IMR-90 (cell line): ENCODE data around the gene PADI2.

Experiments used
- CEBPB ChIP-seq: IDR thresholded peaks from 2 replicates; pipeline ENCODE4 v1.6.1; 2012; ENCODE audit warnings: low read depth, low read length, improper control_type of control experiment
- CTCF ChIP-seq: conservative IDR thresholded peaks from 2 replicates; pipeline ENCODE4 v1.5.1; 2012; ENCODE audit warnings: mild to moderate bottlenecking, low read depth, low read length, improper control_type of control experiment
- ELK1 ChIP-seq: fragments of 150-350 bp; IDR thresholded peaks from 2 replicates; pipeline ENCODE4 v1.6.1; 2016; ENCODE audit warnings: low read depth, mild to moderate bottlenecking, low read length, moderate library complexity, borderline replicate concordance
- FOS ChIP-seq: fragments of 150-350 bp; IDR thresholded peaks from 2 replicates; pipeline ENCODE4 v1.6.1; 2016; ENCODE audit warnings: low read depth, low read length
- MAFK ChIP-seq: IDR thresholded peaks from 2 replicates; pipeline ENCODE4 v1.6.1; 2012; ENCODE audit warnings: low read depth, low read length, improper control_type of control experiment
- MAZ ChIP-seq: IDR thresholded peaks from 2 replicates; pipeline ENCODE4 v1.6.1; 2012; ENCODE audit warnings: low read depth, mild to moderate bottlenecking, low read length, improper control_type of control experiment, moderate library complexity, borderline replicate concordance
- NFE2L2 ChIP-seq: fragments of 150-350 bp; IDR thresholded peaks from 2 replicates; pipeline ENCODE4 v1.6.1; 2016; ENCODE audit warnings: low read depth, mild to moderate bottlenecking, low read length
- POLR2A ChIP-seq: IDR thresholded peaks from 2 replicates; pipeline ENCODE4 v1.6.1; 2012; ENCODE audit warnings: mild to moderate bottlenecking, low read depth, low read length
- RAD21 ChIP-seq: IDR thresholded peaks from 2 replicates; pipeline ENCODE4 v1.6.1; 2012; ENCODE audit warnings: low read length, improper control_type of control experiment
- RFX5 ChIP-seq: IDR thresholded peaks from 2 replicates; pipeline ENCODE4 v1.8.0; 2012; ENCODE audit warnings: low read depth, mild to moderate bottlenecking, low read length, moderate library complexity
- SMC3 ChIP-seq: fragments of 150-350 bp; IDR thresholded peaks from 2 replicates; pipeline ENCODE4 v1.6.1; 2016; ENCODE audit warnings: low read depth, mild to moderate bottlenecking, antibody characterized with exemption, low read length, moderate library complexity
- USF2 ChIP-seq: fragments of 150-350 bp; IDR thresholded peaks from 2 replicates; pipeline ENCODE4 v1.6.1; 2017; ENCODE audit warnings: mild to moderate bottlenecking, antibody characterized with exemption, low read length, low read depth

- TF ChIP-seq CTCF (no peak), ELK1 (no peak), CEBPB (no peak), POLR2A (no peak), FOS (no peak), MAFK (no peak), USF2 (no peak), RAD21 (no peak), SMC3 (no peak), RFX5 (no peak), MAZ (no peak), NFE2L2 (no peak)
These were observed 39.7 kb upstream of the PADI2 start for GRCh38 chr1:17158961-17159360.
